ENCODE data around the gene CCDC196.
A peak's percentile ranks its signal among the peaks of the same experiment; 100 is the strongest.

GRCh38 chr14:66507722-66508546, 21.8 kb downstream of the CCDC196 start, which contains the start of gene GPHN:
- peak in 2 of 3 experiments; percentile 3 to 53 for TF ChIP-seq CTCF (IDR thresholded peaks at IDR 0.05)
- peak in 1 of 2 donors; percentile 76 for TF ChIP-seq POLR2A (IDR thresholded peaks at IDR 0.05)
